Sigmoid colon (tissue), 4 donors: ENCODE results near the gene SLC35B1.

Experiments used
- CTCF ChIP-seq, 4 experiments: fragments of 450-650 bp in 3 of 4; fragments of 200-600 bp in 1 of 4; IDR thresholded peaks; one replicate each; pipeline ENCODE4 v1.5.1; 2016 to 2019; ENCODE audit warnings: antibody characterized with exemption in 4 of 4, mild to moderate bottlenecking in 3 of 4, moderate library complexity in 2 of 4
- EP300 ChIP-seq, 4 donors: sonication (generic); formaldehyde crosslinking; IDR thresholded peaks; one replicate each; pipeline ENCODE4 v1.6.1; 2017; ENCODE audit warnings: antibody characterized with exemption in 4 of 4
- POLR2A ChIP-seq, 2 donors: fragments of 450-650 bp; IDR thresholded peaks; one replicate each; pipeline ENCODE4 v1.6.1; 2016; ENCODE audit warnings: antibody characterized with exemption in 2 of 2, mild to moderate bottlenecking in 2 of 2, moderate library complexity in 2 of 2

DNA sequence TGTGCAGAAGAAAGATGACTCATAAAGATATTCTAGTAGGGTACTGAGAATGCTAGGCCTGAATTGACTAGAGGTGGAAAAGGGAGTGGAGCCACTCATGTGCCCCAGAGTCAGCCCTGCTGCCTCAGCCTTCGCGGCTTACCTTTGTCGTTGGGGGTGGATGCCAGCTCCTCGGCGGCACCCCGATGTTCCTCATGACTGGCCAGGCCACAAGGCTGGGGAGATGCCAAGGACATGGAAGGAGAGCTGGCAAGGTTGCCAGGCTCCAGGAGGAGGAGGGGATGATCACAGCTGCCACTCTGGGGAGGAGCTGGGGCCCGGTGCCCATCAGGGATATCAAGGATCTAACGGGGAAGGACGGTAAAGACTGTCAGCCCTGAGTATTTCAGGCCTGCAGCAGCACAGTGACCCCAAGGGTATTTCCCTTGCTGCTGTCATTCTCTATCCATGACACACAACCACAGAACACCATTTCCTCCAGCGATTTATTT lies 9.7 kb upstream of the SLC35B1 start:
- TF ChIP-seq CTCF (IDR thresholded peaks at IDR 0.05) (no peak), EP300 (IDR thresholded peaks at IDR 0.05) (no peak), POLR2A (IDR thresholded peaks at IDR 0.05) (no peak)
